Panc1 (cell line): ENCODE results near the gene DGKD.

Experiments
- POLR2AphosphoS5 ChIP-seq: IDR thresholded peaks from 2 replicates; pipeline ENCODE4 v1.6.1; 2012; ENCODE audit warnings: mild to moderate bottlenecking, low read depth, low read length, moderate library complexity
- REST ChIP-seq, 2 experiments: IDR thresholded peaks; 2 replicates each; pipeline ENCODE4 v1.6.1; 2011 to 2012; ENCODE audit warnings: low read depth in 2 of 2, control low read depth in 1 of 2, low read length in 1 of 2, mild to moderate bottlenecking in 1 of 2, moderate library complexity in 1 of 2; ENCODE audit not compliant: insufficient read depth in 1 of 2
- SIN3A ChIP-seq: IDR thresholded peaks from 2 replicates; pipeline ENCODE4 v1.6.1; 2012; ENCODE audit warnings: low read depth, mild to moderate bottlenecking, low read length, moderate library complexity, borderline replicate concordance; ENCODE audit not compliant: insufficient read depth
- TCF7L2 ChIP-seq: IDR thresholded peaks from 2 replicates; pipeline ENCODE4 v1.6.1; 2011; ENCODE audit warnings: mild to moderate bottlenecking, low read depth, low read length, inconsistent platforms
- TF ChIP-seq, protein P1 (sequence below): fragments of 450-650 bp; IDR thresholded peaks from 2 replicates; pipeline ENCODE4 v1.5.1; 2017; ENCODE audit warnings: mild to moderate bottlenecking

- TF ChIP-seq, protein P1, sequence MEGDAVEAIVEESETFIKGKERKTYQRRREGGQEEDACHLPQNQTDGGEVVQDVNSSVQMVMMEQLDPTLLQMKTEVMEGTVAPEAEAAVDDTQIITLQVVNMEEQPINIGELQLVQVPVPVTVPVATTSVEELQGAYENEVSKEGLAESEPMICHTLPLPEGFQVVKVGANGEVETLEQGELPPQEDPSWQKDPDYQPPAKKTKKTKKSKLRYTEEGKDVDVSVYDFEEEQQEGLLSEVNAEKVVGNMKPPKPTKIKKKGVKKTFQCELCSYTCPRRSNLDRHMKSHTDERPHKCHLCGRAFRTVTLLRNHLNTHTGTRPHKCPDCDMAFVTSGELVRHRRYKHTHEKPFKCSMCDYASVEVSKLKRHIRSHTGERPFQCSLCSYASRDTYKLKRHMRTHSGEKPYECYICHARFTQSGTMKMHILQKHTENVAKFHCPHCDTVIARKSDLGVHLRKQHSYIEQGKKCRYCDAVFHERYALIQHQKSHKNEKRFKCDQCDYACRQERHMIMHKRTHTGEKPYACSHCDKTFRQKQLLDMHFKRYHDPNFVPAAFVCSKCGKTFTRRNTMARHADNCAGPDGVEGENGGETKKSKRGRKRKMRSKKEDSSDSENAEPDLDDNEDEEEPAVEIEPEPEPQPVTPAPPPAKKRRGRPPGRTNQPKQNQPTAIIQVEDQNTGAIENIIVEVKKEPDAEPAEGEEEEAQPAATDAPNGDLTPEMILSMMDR: no peak
- no peak for TF ChIP-seq SIN3A
- no peak for TF ChIP-seq POLR2AphosphoS5
- TF ChIP-seq REST (IDR thresholded peaks at IDR 0.05; ENCODE audit: insufficient read depth in 1 of 2, low read depth in 2 of 2, low read length in 1 of 2): no peak
- no peak for TF ChIP-seq TCF7L2
These were observed 26.0 kb downstream of the DGKD start for GRCh38 chr2:233380132-233380895.
